ACC112 (cell line): ENCODE results near the gene BLNK.

ENCODE experiments used
- H2AFZ ChIP-seq: fragments of 200-600 bp; sonication (generic); one replicate; pipeline ENCODE4 v1.6.0; 2017; ENCODE audit warnings: antibody characterized with exemption, low read length; ENCODE audit not compliant: unreplicated experiment
- H3K27ac ChIP-seq: fragments of 200-600 bp; sonication (generic); 2 replicates; pipeline ENCODE4 v1.5.1; 2014; ENCODE audit warnings: low read depth, mild to moderate bottlenecking, antibody characterized with exemption, low read length, moderate library complexity
- H3K27me3 ChIP-seq: fragments of 200-600 bp; sonication (generic); 2 replicates; pipeline ENCODE4 v1.6.1; 2014; ENCODE audit warnings: mild to moderate bottlenecking, antibody characterized with exemption, low read length, moderate library complexity, mixed read lengths; ENCODE audit not compliant: insufficient read depth
- H3K36me3 ChIP-seq: fragments of 200-600 bp; sonication (generic); 2 replicates; pipeline ENCODE4 v1.6.1; 2016; ENCODE audit warnings: mild to moderate bottlenecking, antibody characterized with exemption, low read length, moderate library complexity, mixed read lengths; ENCODE audit not compliant: insufficient read depth
- H3K4me1 ChIP-seq: fragments of 200-600 bp; sonication (generic); one replicate; pipeline ENCODE4 v1.6.1; 2016; ENCODE audit warnings: low read length, mixed read lengths; ENCODE audit not compliant: insufficient read depth, unreplicated experiment, control insufficient read depth
- H3K4me3 ChIP-seq: fragments of 200-600 bp; sonication (generic); 2 replicates; pipeline ENCODE4 v1.5.1; 2014; ENCODE audit warnings: mild to moderate bottlenecking, low read depth, low read length
- H3K79me2 ChIP-seq: fragments of 200-600 bp; sonication (generic); one replicate; pipeline ENCODE4 v1.6.0; 2016; ENCODE audit warnings: low read length; ENCODE audit not compliant: control insufficient read depth, unreplicated experiment, insufficient read depth

BLNK gene

GRCh38 chr10:96261132-96261531 lies 10.2 kb downstream of the BLNK start:
- Histone ChIP-seq H3K4me1 (no peaks in the 10 kb centered on the region), H3K27ac (no peak overlapping the region), H3K27me3 (no peaks in the 10 kb centered on the region; the same call in 1 of the 2 replicates), H3K36me3 (no peaks in the 10 kb centered on the region), H3K79me2 (no peaks in the 10 kb centered on the region), H2AFZ (no peak overlapping the region), H3K4me3 (no peak overlapping the region)

GRCh38 chr10:96260014-96260413 lies 11.4 kb downstream of the BLNK start:
- no peaks in the 10 kb centered on the region for H3K4me1 ChIP-seq
- no peaks in the 10 kb centered on the region; the same call in 1 of the 2 replicates for H3K27me3 ChIP-seq
- H2AFZ ChIP-seq: no peak overlapping the region
- no peak overlapping the region for H3K27ac ChIP-seq
- no peak overlapping the region for H3K4me3 ChIP-seq
- no peaks in the 10 kb centered on the region for H3K79me2 ChIP-seq
- no peaks in the 10 kb centered on the region for H3K36me3 ChIP-seq

DNA sequence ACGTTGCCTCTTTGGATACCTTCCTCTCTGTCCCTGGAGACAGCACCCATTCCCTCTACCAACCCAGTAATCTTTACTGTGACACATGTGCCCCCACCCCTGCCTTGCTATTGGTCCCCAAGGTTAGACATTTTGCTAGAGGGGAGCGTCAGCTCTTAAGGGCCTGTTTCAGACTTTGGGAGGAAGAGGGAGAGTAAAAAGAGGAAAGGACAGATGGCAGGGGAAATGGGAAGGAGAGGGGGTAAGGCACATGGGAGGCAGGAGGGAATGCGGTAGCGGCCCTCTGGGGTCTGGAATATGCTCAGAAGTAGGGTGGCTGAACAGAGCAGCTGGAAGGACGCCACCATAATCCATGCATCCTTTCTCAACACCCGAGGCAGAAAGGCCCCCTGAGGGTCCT lies 12.2 kb downstream of the BLNK start:
- Histone ChIP-seq H3K27ac (no peak overlapping the region), H3K79me2 (no peaks in the 10 kb centered on the region), H3K4me1 (no peaks in the 10 kb centered on the region), H3K27me3 (no peaks in the 10 kb centered on the region; the same call in 1 of the 2 replicates), H3K4me3 (no peak overlapping the region), H2AFZ (no peak overlapping the region), H3K36me3 (no peaks in the 10 kb centered on the region)

DNA sequence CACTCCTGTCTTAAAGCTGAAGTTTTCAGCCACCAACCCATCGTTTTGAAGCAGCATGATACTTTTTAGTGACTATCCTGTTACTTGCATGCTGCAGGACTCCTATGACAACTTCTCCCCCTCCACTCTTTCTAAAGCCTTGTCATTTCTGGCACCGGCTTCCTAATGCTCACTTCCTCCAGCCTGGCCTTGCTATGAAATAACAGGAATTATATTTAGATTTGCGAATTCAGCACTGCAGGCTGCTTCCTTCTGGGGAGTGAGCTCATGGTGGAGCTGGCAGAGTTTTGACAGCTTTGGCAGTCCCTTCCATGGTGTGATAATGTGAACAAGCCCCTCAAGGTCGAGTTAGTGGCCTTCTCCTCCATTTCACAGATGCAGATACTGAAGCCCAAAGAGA lies 13.4 kb downstream of the BLNK start:
- Histone ChIP-seq H3K36me3 (no peaks in the 10 kb centered on the region), H3K27ac (no peak overlapping the region)

GRCh38 chr10:96255549-96256333 lies 15.6 kb downstream of the BLNK start:
- Histone ChIP-seq H3K36me3 (no peaks in the 10 kb centered on the region), H3K4me3 (no peak overlapping the region), H3K79me2 (no peaks in the 10 kb centered on the region), H3K27me3 (no peaks in the 10 kb centered on the region), H3K27ac (no peak overlapping the region), H3K4me1 (no peaks in the 10 kb centered on the region), H2AFZ (no peak overlapping the region)

More for the DNA sequence above, 13.4 kb downstream of the BLNK start:
- H3K4me3 ChIP-seq: no peak overlapping the region
- H2AFZ ChIP-seq: no peak overlapping the region
- no peaks in the 10 kb centered on the region; the same call in 1 of the 2 replicates for H3K27me3 ChIP-seq
- no peaks in the 10 kb centered on the region for H3K4me1 ChIP-seq
- no peaks in the 10 kb centered on the region for H3K79me2 ChIP-seq

DNA sequence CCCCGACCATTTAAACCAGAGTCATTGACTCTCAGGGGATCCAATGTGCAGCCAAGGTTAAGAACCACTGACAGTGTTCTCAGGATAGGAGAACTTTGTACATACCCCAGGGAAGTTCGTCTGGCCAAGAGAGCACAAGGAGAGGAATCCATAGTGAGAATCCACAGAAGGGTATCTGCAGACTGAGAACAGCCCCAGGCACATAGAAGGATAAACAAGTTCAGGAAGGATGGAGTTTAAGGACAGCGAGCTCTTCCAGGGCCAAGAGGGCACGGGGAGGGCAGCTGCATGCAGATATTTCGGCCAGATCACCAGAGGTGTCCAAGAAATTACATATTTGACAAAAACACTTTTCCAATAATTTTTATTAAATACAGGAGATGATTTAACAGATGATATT lies 16.4 kb downstream of the BLNK start:
- H3K79me2 ChIP-seq: no peaks in the 10 kb centered on the region
- no peak overlapping the region for H2AFZ ChIP-seq
- H3K4me3 ChIP-seq: no peak overlapping the region
- H3K36me3 ChIP-seq: no peaks in the 10 kb centered on the region
- H3K27ac ChIP-seq: no peak overlapping the region
- no peaks in the 10 kb centered on the region for H3K4me1 ChIP-seq
- no peaks in the 10 kb centered on the region for H3K27me3 ChIP-seq

DNA sequence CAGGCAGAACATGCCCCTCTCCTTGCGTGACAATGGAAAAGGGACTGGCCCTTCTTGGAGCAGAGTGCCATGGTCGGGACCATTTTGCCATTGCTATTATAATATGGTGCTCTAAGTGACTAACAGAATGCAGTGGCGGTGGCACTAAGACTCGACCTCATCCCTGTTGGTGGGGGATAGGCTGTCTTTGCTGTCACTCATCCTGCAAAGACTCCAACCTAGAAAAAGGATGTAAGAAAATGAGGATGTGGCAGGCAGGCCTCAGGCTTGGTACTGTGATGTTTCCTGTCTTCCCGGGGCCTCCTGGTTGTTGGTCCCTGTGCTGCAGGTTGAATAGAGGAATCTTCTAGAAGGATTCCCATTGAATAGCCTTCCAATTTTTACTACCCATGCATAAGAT lies 18.6 kb downstream of the BLNK start:
- no peak overlapping the region for H2AFZ ChIP-seq
- no peaks in the 10 kb centered on the region for H3K36me3 ChIP-seq
- H3K79me2 ChIP-seq: no peaks in the 10 kb centered on the region
- H3K27ac ChIP-seq: no peak overlapping the region
- H3K4me1 ChIP-seq: no peaks in the 10 kb centered on the region
- peaks cover 4% of the 10 kb centered on the region; the same call in 1 of the 2 replicates for H3K27me3 ChIP-seq
- no peak overlapping the region for H3K4me3 ChIP-seq

DNA sequence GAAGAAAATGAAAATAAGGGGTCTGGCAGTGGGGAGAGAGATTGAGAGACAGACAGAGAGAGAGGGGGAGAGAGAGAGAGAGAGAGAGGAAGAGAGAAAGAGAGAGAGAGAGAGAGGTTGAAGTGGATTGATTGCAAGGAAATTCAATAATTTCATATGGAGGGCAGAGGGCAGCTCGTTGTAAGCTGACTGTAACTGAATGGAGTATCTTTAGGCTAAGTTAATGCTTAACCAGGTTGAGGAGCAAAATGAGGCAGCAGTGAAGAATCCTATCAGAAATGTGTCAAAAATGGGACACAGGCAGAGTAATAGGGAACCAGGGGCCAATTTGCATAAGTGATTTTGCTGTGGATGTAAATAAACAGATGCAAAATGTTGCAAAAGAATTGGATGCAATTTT lies 21.0 kb downstream of the BLNK start:
- H3K36me3 ChIP-seq: no peaks in the 10 kb centered on the region
- H3K4me1 ChIP-seq: no peaks in the 10 kb centered on the region
- H3K79me2 ChIP-seq: no peaks in the 10 kb centered on the region

DNA sequence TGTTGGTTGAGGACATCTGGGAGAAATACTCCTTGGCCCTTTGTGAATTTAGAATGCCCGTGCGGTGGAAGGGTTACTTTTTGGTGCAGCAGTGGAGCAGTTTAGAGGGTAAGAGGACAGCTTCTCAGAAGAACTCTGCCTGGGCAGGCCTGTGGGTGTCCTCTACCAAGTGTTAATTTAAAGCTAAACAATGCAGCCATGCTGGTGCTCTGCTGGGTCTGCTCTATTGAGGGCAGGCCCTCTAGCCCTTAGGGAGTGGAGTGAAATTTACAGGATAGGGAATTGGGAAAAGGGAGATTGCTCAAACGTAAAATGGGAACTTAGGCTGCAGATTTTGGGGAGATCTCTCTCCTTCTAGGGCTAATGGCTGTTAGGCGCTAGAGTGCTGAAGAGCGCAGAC lies 22.1 kb downstream of the BLNK start:
- Histone ChIP-seq H3K36me3 (no peaks in the 10 kb centered on the region), H3K4me3 (no peak overlapping the region), H2AFZ (no peak overlapping the region), H3K27me3 (peaks cover 7% of the 10 kb centered on the region), H3K4me1 (no peaks in the 10 kb centered on the region), H3K27ac (no peak overlapping the region), H3K79me2 (no peaks in the 10 kb centered on the region)

More for the DNA sequence above, 21.0 kb downstream of the BLNK start:
- Histone ChIP-seq H3K4me3 (no peak overlapping the region), H2AFZ (no peak overlapping the region), H3K27ac (no peak overlapping the region), H3K27me3 (peaks cover 4% of the 10 kb centered on the region; the same call in 1 of the 2 replicates)

DNA sequence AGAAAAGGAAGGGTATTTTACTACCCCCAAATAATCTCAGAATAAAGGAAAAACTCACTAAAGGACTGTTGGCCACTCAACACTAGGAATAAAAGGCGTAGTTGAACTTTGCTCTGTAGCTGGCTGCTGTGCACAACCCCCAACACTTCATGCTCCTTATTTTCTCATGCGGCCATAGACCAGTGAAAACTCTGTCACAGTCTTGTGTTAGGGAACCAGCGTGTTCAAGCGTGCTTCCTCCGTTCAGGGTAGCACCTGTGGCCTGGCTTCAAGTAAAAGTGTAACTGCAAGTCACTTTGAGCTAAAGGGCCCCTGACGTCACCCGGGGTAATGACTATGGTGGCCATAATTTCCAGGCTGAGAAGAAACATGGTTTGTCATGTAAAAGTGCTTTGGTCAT lies 27.0 kb downstream of the BLNK start:
- Histone ChIP-seq H3K4me1 (no peaks in the 10 kb centered on the region), H3K27ac (no peak overlapping the region), H3K36me3 (no peaks in the 10 kb centered on the region), H3K4me3 (no peak overlapping the region), H3K27me3 (peaks cover 21% of the 10 kb centered on the region), H2AFZ (no peak overlapping the region), H3K79me2 (no peaks in the 10 kb centered on the region)

DNA sequence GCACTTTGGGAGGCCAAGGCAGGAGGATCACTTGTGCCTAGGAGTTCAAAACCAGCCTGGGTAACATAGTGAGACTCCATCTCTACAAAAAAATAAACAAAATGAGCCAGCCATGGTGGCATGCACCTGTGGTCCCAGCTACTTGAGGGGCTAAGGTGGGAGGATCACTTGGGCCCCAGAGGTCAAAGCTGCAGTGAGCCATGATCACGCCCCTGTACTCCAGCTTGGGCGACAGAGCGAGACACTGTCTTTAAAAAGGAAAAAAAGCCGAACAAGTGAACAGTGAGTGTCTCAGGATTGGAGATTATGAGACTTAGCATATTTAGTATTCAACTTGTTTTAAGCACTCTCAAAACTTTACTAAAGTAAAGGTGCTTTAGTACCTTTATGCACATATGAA lies 28.1 kb downstream of the BLNK start:
- no peaks in the 10 kb centered on the region for H3K79me2 ChIP-seq
- H2AFZ ChIP-seq: no peak overlapping the region
- no peak overlapping the region for H3K4me3 ChIP-seq
- peaks cover 20% of the 10 kb centered on the region for H3K27me3 ChIP-seq
- no peaks in the 10 kb centered on the region for H3K36me3 ChIP-seq
- no peak overlapping the region for H3K27ac ChIP-seq
- no peaks in the 10 kb centered on the region for H3K4me1 ChIP-seq
